GM12878 (cell line): ENCODE measurements around the gene IFT81. TPM values are rescaled to one million over a fixed set of nuclear protein-coding genes. Genes with fewer than 3 reads are reported as not detected.

Source experiments
- ATAC-seq: fragments of 200-7000 bp; cut with Tn5 transposase; 3 replicates; pipeline ENCODE4 v1.9.1; 2020; ENCODE audit warnings: mild to moderate bottlenecking, moderate library complexity
- BruUV-seq: library from RNA; stranded (reverse); fragments of 400-500 nt; replicated peaks from 2 replicates; lab custom pipeline; 2021; lab: Mats Ljungman, UMichigan
- CTCF ChIA-PET: fragments of 300-600 bp; sonication (Branson Sonifier 250); formaldehyde crosslinking; extraction: SDS; loops from one replicate; lab custom pipeline; 2021; ENCODE audit warnings: inconsistent platforms; lab: Yijun Ruan, JAX
- POLR2A ChIA-PET: fragments of 350-600 bp; formaldehyde crosslinking; extraction: SDS; loops from one replicate; lab custom pipeline; 2021; ENCODE audit warnings: inconsistent platforms; lab: Charles Lee
- RAD21 ChIA-PET: fragments of 300-600 bp; sonication (Branson Sonifier 250); formaldehyde crosslinking; loops from one replicate; lab custom pipeline; 2023; ENCODE audit warnings: antibody characterized with exemption; ENCODE audit not compliant: unreplicated experiment; lab: Charles Lee
- SMC1A ChIA-PET: fragments of 300-600 bp; sonication (Branson Sonifier 250); formaldehyde crosslinking; loops from one replicate; lab custom pipeline; 2023; ENCODE audit not compliant: unreplicated experiment, uncharacterized antibody; lab: Charles Lee
- DNase-seq: peaks from one replicate; pipeline ENCODE4 v3.0.0-alpha.2; 2011; ENCODE audit warnings: low read depth, low spot score
- FAIRE-seq: peaks from 3 replicates; lab custom pipeline; 2011; peaks lifted over from hg19 to GRCh38; lab: Jason Lieb, UNC
- H2AFZ ChIP-seq: 2 replicates; pipeline ENCODE4 v1.6.0; 2011; ENCODE audit warnings: low read depth, low read length, control low read depth; ENCODE audit not compliant: control insufficient read depth
- H3K27ac ChIP-seq: 2 replicates; pipeline ENCODE4 v1.5.1; 2011; ENCODE audit warnings: control low read depth; ENCODE audit not compliant: control insufficient read depth, insufficient read depth
- H3K27me3 ChIP-seq, 2 experiments: replicated peaks in 1 of 2; 2 replicates each; pipeline versions ENCODE4 v1.6.0 to v1.6.1; 2011; ENCODE audit warnings: low read length in 1 of 2; ENCODE audit not compliant: control insufficient read depth in 2 of 2, insufficient read depth in 2 of 2
- H3K36me3 ChIP-seq, 2 experiments: 2 replicates each; pipeline ENCODE4 v1.5.1; 2011; ENCODE audit warnings: low read length in 1 of 2; ENCODE audit not compliant: control insufficient read depth in 2 of 2, insufficient read depth in 2 of 2
- H3K4me1 ChIP-seq: 2 replicates; pipeline ENCODE4 v1.6.1; 2011; ENCODE audit warnings: mild to moderate bottlenecking, low read length, moderate library complexity, mixed read lengths; ENCODE audit not compliant: control insufficient read depth, insufficient read depth
- H3K4me2 ChIP-seq: 2 replicates; pipeline ENCODE4 v1.6.0; 2011; ENCODE audit warnings: control low read depth; ENCODE audit not compliant: control insufficient read depth, insufficient read depth
- H3K4me3 ChIP-seq: fragments of 200-600 bp; sonication (generic); 2 replicates; pipeline ENCODE4 v1.5.1; 2016
- H3K79me2 ChIP-seq: 2 replicates; pipeline ENCODE4 v1.6.0; 2011; ENCODE audit warnings: low read length; ENCODE audit not compliant: control insufficient read depth, insufficient read depth
- H3K9ac ChIP-seq: 2 replicates; pipeline ENCODE4 v1.8.0; 2011; ENCODE audit warnings: low read length, control low read depth, mixed read lengths; ENCODE audit not compliant: control insufficient read depth, insufficient read depth
- H3K9me3 ChIP-seq: replicated peaks from 3 replicates; pipeline ENCODE4 v1.5.1; 2011; ENCODE audit warnings: mild to moderate bottlenecking, low read length; ENCODE audit not compliant: control insufficient read depth, insufficient read depth
- H4K20me1 ChIP-seq: 2 replicates; pipeline ENCODE4 v1.6.0; 2011; ENCODE audit not compliant: control insufficient read depth, insufficient read depth
- ASH2L ChIP-seq: fragments of 300-600, 200-600 bp; sonication (generic); IDR thresholded peaks from 2 replicates; pipeline ENCODE4 v1.6.1; 2017; ENCODE audit warnings: low read depth, mild to moderate bottlenecking, borderline replicate concordance
- ATF7 ChIP-seq: fragments of 450-650 bp; IDR thresholded peaks from 2 replicates; pipeline ENCODE4 v1.6.1; 2016; ENCODE audit warnings: low read depth, mild to moderate bottlenecking
- CREM ChIP-seq: IDR thresholded peaks from 2 replicates; pipeline ENCODE4 v1.6.1; 2014; ENCODE audit warnings: antibody characterized with exemption, low read depth
- DPF2 ChIP-seq: fragments of 450-650 bp; IDR thresholded peaks from 2 replicates; pipeline ENCODE4 v1.6.1; 2017; ENCODE audit warnings: mild to moderate bottlenecking
- E4F1 ChIP-seq: fragments of 450-650 bp; IDR thresholded peaks from 2 replicates; pipeline ENCODE4 v1.6.1; 2018; ENCODE audit warnings: borderline replicate concordance, mild to moderate bottlenecking; ENCODE audit not compliant: partially characterized antibody
- EED ChIP-seq: sonication (generic); IDR thresholded peaks from 2 replicates; pipeline ENCODE4 v1.6.1; 2016; ENCODE audit warnings: antibody characterized with exemption, low read depth
- MEF2A ChIP-seq: IDR thresholded peaks from 2 replicates; pipeline ENCODE4 v1.6.1; 2011; ENCODE audit warnings: low read depth, mild to moderate bottlenecking, low read length, moderate library complexity; ENCODE audit not compliant: insufficient read depth
- MLLT1 ChIP-seq: fragments of 450-650 bp; IDR thresholded peaks from 2 replicates; pipeline ENCODE4 v1.6.1; 2016; ENCODE audit warnings: mild to moderate bottlenecking
- MYC ChIP-seq: IDR thresholded peaks from 2 replicates; pipeline ENCODE4 v1.6.1; 2011; ENCODE audit warnings: mild to moderate bottlenecking, low read length, moderate library complexity, inconsistent platforms; ENCODE audit not compliant: insufficient read depth, insufficient replicate concordance, insufficient read length, severe bottlenecking
- POLR2A ChIP-seq: IDR thresholded peaks from 2 replicates; pipeline ENCODE4 v1.6.1; 2011; ENCODE audit warnings: low read depth, mild to moderate bottlenecking, low read length
- SMARCA5 ChIP-seq: fragments of 450-650 bp; IDR thresholded peaks from 2 replicates; pipeline ENCODE4 v1.6.1; 2017; ENCODE audit warnings: mild to moderate bottlenecking
- TCF3 ChIP-seq: IDR thresholded peaks from 2 replicates; pipeline ENCODE4 v1.6.1; 2012; ENCODE audit warnings: low read depth, mild to moderate bottlenecking, low read length, borderline replicate concordance; ENCODE audit not compliant: insufficient read depth
- WGBS: methylation state at CpG from one replicate; pipeline ENCODE4 v1.1.6; 2016; ENCODE audit warnings: low lambda C conversion rate; ENCODE audit not compliant: insufficient replicate concordance, insufficient coverage; ENCODE audit errors: missing lambda C conversion rate; 5-methylcytosine and 5-hydroxymethylcytosine counted together
- in situ Hi-C: fragments of 300-500 bp; cut with MboI; formaldehyde crosslinking; loops from 9 replicates; pipeline ENCODE4 v1.14.3; 2018; ENCODE audit warnings: mixed read lengths
- intact Hi-C: fragments of 100-400 bp; cut with micrococcal nuclease; formaldehyde crosslinking; loops from one replicate; pipeline ENCODE4 v1.14.2; 2022; ENCODE audit not compliant: unreplicated experiment
- polyA plus RNA-seq, 11 experiments: library from polyadenylated mRNA; depleted of rRNA in 4 of 11; unstranded in 6 of 11; stranded (reverse) in 5 of 11; fragments of >200 nt; fragmentation: Nextera tagmentation in 4 of 11; fragmentation: Illumina TruSeq in 1 of 11; extraction: Ambion mirVana in 4 of 11; extraction: Trizol in 1 of 11; gene quantifications; 1 replicate in 1 of 11; 2 replicates in 10 of 11; pipeline versions ENCODE4 v1.2.1 to v1.2.3, GENCODE V29; 2011 to 2016; ENCODE audit warnings: inconsistent platforms in 2 of 11, missing spikeins in 2 of 11, low read depth in 1 of 11
- total RNA-seq, 4 experiments: library from RNA; depleted of rRNA in 3 of 4; stranded (reverse); fragments of >200 nt in 3 of 4; fragmentation: Illumina TruSeq in 1 of 4; extraction: Trizol in 1 of 4; gene quantifications; 2 replicates each; pipeline versions ENCODE4 v1.2.1 to v1.2.3, GENCODE V29; 2013 to 2021

The IFT81 gene
- total and polyA plus RNA-seq, 10 of the 15 experiments (the other 5 are each of a cell fraction or from before 2014, with no cell fraction given): 4.1 to 9.9 (median 5.6) TPM

- no peak for TF ChIP-seq TCF3
- no peak for TF ChIP-seq EED
- TF ChIP-seq MEF2A: no peak
- no peak for TF ChIP-seq MYC
- no peak for TF ChIP-seq DPF2
- no peak for TF ChIP-seq POLR2A
- no peak for TF ChIP-seq ASH2L
- TF ChIP-seq MLLT1: no peak
- no peak for TF ChIP-seq CREM
- TF ChIP-seq E4F1: no peak
- no peak for TF ChIP-seq SMARCA5
- no peak for TF ChIP-seq ATF7
- Histone ChIP-seq H3K9ac (no peak overlapping the region), H3K9me3 (no peaks in the 10 kb centered on the region), H3K4me1 (no peaks in the 10 kb centered on the region), H3K27ac (no peak overlapping the region), H4K20me1 (no peaks in the 10 kb centered on the region), H3K4me3 (no peak overlapping the region), H3K27me3 (no peaks in the 10 kb centered on the region), H3K79me2 (no peaks in the 10 kb centered on the region), H3K4me2 (no peak overlapping the region), H2AFZ (no peak overlapping the region), H3K36me3 (no peaks in the 10 kb centered on the region)
- ChIA-PET CTCF (interaction anchor here (0.9 to 1.3 kb wide), 3 partner anchors 10 to 256 kb away, joined by 3 to 6 read pairs (median 4); no protein-coding TSS in a partner anchor), SMC1A (interaction anchor here (0.6 to 1.6 kb wide), 3 partner anchors 20 to 70 kb away, joined by 3 to 6 read pairs (median 3); no protein-coding TSS in a partner anchor), POLR2A (no interaction called here), RAD21 (no interaction called here)
- in situ Hi-C loops (no loop called here), intact Hi-C loops (no loop called here)
- no peak for ATAC-seq
- DNase-seq: no peak
- BruUV-seq: no TSS peak
- FAIRE-seq: no peak
- WGBS: 72% methylated on average over 4 of the region's 4 CpGs
Measured at GRCh38 chr12:110175201-110175600, 51.0 kb downstream of the IFT81 start.
